Measurements from ENCODE around the gene COPS9.
A peak's percentile ranks its signal among the peaks of the same experiment; 100 is the strongest.

The COPS9 gene

GRCh38 chr2:240147382-240147781 lies 11.3 kb upstream of the COPS9 start:
- DNase-seq, result no peak

- no peak for DNase-seq
These were observed 10.6 kb upstream of the COPS9 start for GRCh38 chr2:240146627-240147278.

GRCh38 chr2:240146141-240146561 lies 10.0 kb upstream of the COPS9 start:
- no peak for DNase-seq

GRCh38 chr2:240145461-240145860 lies 9.4 kb upstream of the COPS9 start:
- no peak for DNase-seq

- DNase-seq, result no peak
These were observed 8.7 kb upstream of the COPS9 start for GRCh38 chr2:240144649-240145261.

- DNase-seq, result peak in 1 of 2 experiments; percentile 80
These were observed 7.9 kb upstream of the COPS9 start for GRCh38 chr2:240143801-240144648.

GRCh38 chr2:240143276-240143675 lies 7.2 kb upstream of the COPS9 start:
- DNase-seq, result no peak

GRCh38 chr2:240142859-240143258 lies 6.8 kb upstream of the COPS9 start:
- DNase-seq, result no peak

GRCh38 chr2:240142256-240142775 lies 6.2 kb upstream of the COPS9 start:
- no peak for DNase-seq

- no peak for DNase-seq
These were observed 5.6 kb upstream of the COPS9 start for GRCh38 chr2:240141736-240142135.

- no peak for DNase-seq
These were observed 4.8 kb upstream of the COPS9 start for GRCh38 chr2:240140920-240141319.

- no peak for DNase-seq
These were observed 4.4 kb upstream of the COPS9 start, which contains the start of gene OTOS for GRCh38 chr2:240140511-240140910. TSS of gene OTOS (minus strand) at chr2:240140658. CDS start at chr2:240140326, 332 bp downstream.

GRCh38 chr2:240139666-240140393 lies 3.7 kb upstream of the COPS9 start:
- no peak for DNase-seq

- DNase-seq, result no peak
These were observed 2.9 kb upstream of the COPS9 start for GRCh38 chr2:240139011-240139441.

- no peak for DNase-seq
These were observed 2.3 kb upstream of the COPS9 start for GRCh38 chr2:240138254-240138984.

- DNase-seq, result no peak
These were observed 1.6 kb upstream of the COPS9 start for GRCh38 chr2:240137596-240138253.

- peak in 1 of 2 experiments; percentile 47 for DNase-seq
These were observed 677 bp upstream of the COPS9 start for GRCh38 chr2:240136671-240137292.

GRCh38 chr2:240135706-240136012 lies 446 bp downstream of the COPS9 start:
- DNase-seq, result no peak

GRCh38 chr2:240134956-240135520 lies 1.1 kb downstream of the COPS9 start:
- no peak for DNase-seq

GRCh38 chr2:240134466-240134865 lies 1.6 kb downstream of the COPS9 start:
- no peak for DNase-seq

GRCh38 chr2:240133401-240133800 lies 2.7 kb downstream of the COPS9 start:
- DNase-seq, result no peak

Data from NCI-H526 (cell line).